Mesenchymal stem cell (in vitro differentiated cells and primary cell): ENCODE measurements around the gene SEC23B.

Experiments
- DNase-seq: peaks from one replicate; pipeline ENCODE4 v3.0.0-alpha.2; 2013
- H2AFZ ChIP-seq: one replicate; pipeline ENCODE4 v1.6.1; 2013; ENCODE audit warnings: low read depth, mild to moderate bottlenecking, control low read depth, inconsistent platforms, low read length, moderate library complexity
- H2AK5ac ChIP-seq: 2 replicates; pipeline ENCODE4 v1.6.1; 2013; ENCODE audit warnings: low read length, moderate library complexity, mild to moderate bottlenecking, inconsistent platforms; ENCODE audit not compliant: severe bottlenecking
- H2BK120ac ChIP-seq: one replicate; pipeline ENCODE4 v1.6.1; 2013; ENCODE audit warnings: low read depth, mild to moderate bottlenecking, inconsistent platforms, low read length, moderate library complexity
- H2BK12ac ChIP-seq, 2 experiments: one replicate each; pipeline ENCODE4 v1.6.1; 2013; ENCODE audit warnings: inconsistent platforms in 2 of 2, low read length in 2 of 2, mild to moderate bottlenecking in 2 of 2, moderate library complexity in 2 of 2, control low read depth in 1 of 2
- H2BK15ac ChIP-seq: one replicate; pipeline ENCODE4 v1.6.1; 2013; ENCODE audit warnings: mild to moderate bottlenecking, low read depth, inconsistent platforms; ENCODE audit not compliant: poor library complexity, severe bottlenecking
- H2BK5ac ChIP-seq: 2 replicates; pipeline ENCODE4 v1.6.1; 2013; ENCODE audit warnings: low read depth, mild to moderate bottlenecking, low read length, control low read depth, inconsistent platforms; ENCODE audit not compliant: poor library complexity, severe bottlenecking
- H3K14ac ChIP-seq, 2 experiments: one replicate each; pipeline ENCODE4 v1.6.1; 2013; ENCODE audit warnings: inconsistent platforms in 2 of 2, low read length in 2 of 2, control low read depth in 1 of 2, mild to moderate bottlenecking in 1 of 2, moderate library complexity in 1 of 2
- H3K18ac ChIP-seq, 2 experiments: one replicate each; pipeline ENCODE4 v1.6.1; 2013; ENCODE audit warnings: inconsistent platforms in 2 of 2, low read length in 2 of 2, control low read depth in 1 of 2, low read depth in 1 of 2, mild to moderate bottlenecking in 1 of 2
- H3K23ac ChIP-seq, 2 experiments: one replicate each; pipeline ENCODE4 v1.6.1; 2013; ENCODE audit warnings: inconsistent platforms in 2 of 2, low read length in 2 of 2, mild to moderate bottlenecking in 2 of 2, moderate library complexity in 2 of 2, control low read depth in 1 of 2
- H3K27ac ChIP-seq: 2 replicates; pipeline ENCODE4 v1.5.1; 2013; ENCODE audit warnings: mild to moderate bottlenecking, moderate library complexity, low read length, control low read depth, inconsistent platforms; ENCODE audit not compliant: poor library complexity, severe bottlenecking
- H3K27me3 ChIP-seq, 2 experiments: 2 replicates each; pipeline versions ENCODE4 v1.6.1 to v1.7.0; 2013; ENCODE audit warnings: low read length in 2 of 2, mild to moderate bottlenecking in 2 of 2, moderate library complexity in 2 of 2, control low read depth in 1 of 2, inconsistent platforms in 1 of 2; ENCODE audit not compliant: control insufficient read depth in 1 of 2, insufficient read depth in 1 of 2
- H3K36me3 ChIP-seq, 2 experiments: 2 replicates each; pipeline versions ENCODE4 v1.6.1 to v1.7.0; 2013; ENCODE audit warnings: low read length in 2 of 2, control low read depth in 1 of 2, inconsistent platforms in 1 of 2, low read depth in 1 of 2, mild to moderate bottlenecking in 1 of 2; ENCODE audit not compliant: insufficient read depth in 2 of 2, control insufficient read depth in 1 of 2
- H3K4ac ChIP-seq, 2 experiments: one replicate each; pipeline ENCODE4 v1.6.1; 2013; ENCODE audit warnings: inconsistent platforms in 2 of 2, low read length in 2 of 2, mild to moderate bottlenecking in 2 of 2, moderate library complexity in 2 of 2, control low read depth in 1 of 2, low read depth in 1 of 2
- H3K4me1 ChIP-seq: 2 replicates; pipeline ENCODE4 v1.6.1; 2013; ENCODE audit warnings: low read depth, low read length, control low read depth; ENCODE audit not compliant: control insufficient read depth, insufficient read depth
- H3K4me2 ChIP-seq: 2 replicates; pipeline ENCODE4 v1.6.1; 2013; ENCODE audit warnings: low read length, mild to moderate bottlenecking, inconsistent platforms; ENCODE audit not compliant: poor library complexity, severe bottlenecking
- H3K4me3 ChIP-seq, 2 experiments: 2 replicates each; pipeline versions ENCODE4 v1.5.1 to v1.7.0; 2013; ENCODE audit warnings: low read length in 2 of 2, mild to moderate bottlenecking in 2 of 2, control low read depth in 1 of 2, low read depth in 1 of 2; ENCODE audit not compliant: insufficient read depth in 1 of 2
- H3K79me1 ChIP-seq: replicated peaks from 2 replicates; pipeline ENCODE4 v1.6.1; 2013; ENCODE audit warnings: mild to moderate bottlenecking, control low read depth, low read length, inconsistent platforms; ENCODE audit not compliant: poor library complexity, severe bottlenecking
- H3K9ac ChIP-seq: 2 replicates; pipeline ENCODE4 v1.7.0; 2013; ENCODE audit warnings: mild to moderate bottlenecking, low read length, moderate library complexity
- H3K9me3 ChIP-seq: 2 replicates; pipeline ENCODE4 v1.7.0; 2013; ENCODE audit warnings: mild to moderate bottlenecking, low read length; ENCODE audit not compliant: control insufficient read depth
- H4K8ac ChIP-seq: one replicate; pipeline ENCODE4 v1.6.1; 2013; ENCODE audit warnings: inconsistent platforms, mild to moderate bottlenecking, low read length, moderate library complexity
- H4K91ac ChIP-seq: one replicate; pipeline ENCODE4 v1.6.1; 2013; ENCODE audit warnings: mild to moderate bottlenecking, low read length, inconsistent platforms
- WGBS: methylation state at CpG from one replicate; pipeline ENCODE4 v1.1.7; 2013; ENCODE audit warnings: mixed read lengths; 5-methylcytosine and 5-hydroxymethylcytosine counted together

SEC23B gene

GRCh38 chr20:18543932-18544331, 36.2 kb downstream of the SEC23B start:
- H2AFZ ChIP-seq: no peak overlapping the region
- no peak overlapping the region for H2BK15ac ChIP-seq
- H3K9ac ChIP-seq: no peak overlapping the region
- no peak overlapping the region for H3K23ac ChIP-seq
- no peak overlapping the region for H3K14ac ChIP-seq
- no peak overlapping the region for H3K4me2 ChIP-seq
- WGBS: 98% methylated on average over 7 of the region's 7 CpGs
- no peaks in the 10 kb centered on the region for H3K9me3 ChIP-seq
- no peak overlapping the region for H2BK12ac ChIP-seq
- no peak overlapping the region for H4K8ac ChIP-seq
- DNase-seq: no peak
- no peaks in the 10 kb centered on the region for H3K27me3 ChIP-seq
- peaks cover 17% of the 10 kb centered on the region for H3K4me1 ChIP-seq
- H3K79me1 ChIP-seq: peaks cover 13% of the 10 kb centered on the region
- peaks cover 23 to 80% of the 10 kb centered on the region in 2 experiments for H3K36me3 ChIP-seq
- no peak overlapping the region for H4K91ac ChIP-seq
- no peak overlapping the region for H2BK120ac ChIP-seq
- H2AK5ac ChIP-seq: peak overlapping the region; percentile 14
- H3K18ac ChIP-seq: no peak overlapping the region
- no peak overlapping the region for H3K4ac ChIP-seq
- H3K4me3 ChIP-seq: no peak overlapping the region
- no peak overlapping the region for H3K27ac ChIP-seq
- H2BK5ac ChIP-seq: no peak overlapping the region

GRCh38 chr20:18545566-18545965, 37.8 kb downstream of the SEC23B start:
- no peak overlapping the region for H3K4ac ChIP-seq
- H3K9ac ChIP-seq: no peak overlapping the region
- peaks cover 27 to 83% of the 10 kb centered on the region in 2 experiments for H3K36me3 ChIP-seq
- no peak overlapping the region for H2AK5ac ChIP-seq
- no peak overlapping the region for H3K4me3 ChIP-seq
- peaks cover 15% of the 10 kb centered on the region for H3K4me1 ChIP-seq
- WGBS: 90% methylated on average over 1 of the region's 1 CpG
- no peak overlapping the region for H3K18ac ChIP-seq
- no peak overlapping the region for H3K27ac ChIP-seq
- H3K9me3 ChIP-seq: no peaks in the 10 kb centered on the region
- H2BK5ac ChIP-seq: no peak overlapping the region
- H3K4me2 ChIP-seq: no peak overlapping the region
- no peak overlapping the region for H2BK15ac ChIP-seq
- no peak overlapping the region for H2AFZ ChIP-seq
- no peak overlapping the region for H2BK120ac ChIP-seq
- no peak overlapping the region for H3K14ac ChIP-seq
- no peak overlapping the region for H4K8ac ChIP-seq
- no peak overlapping the region for H2BK12ac ChIP-seq
- no peak for DNase-seq
- no peaks in the 10 kb centered on the region for H3K27me3 ChIP-seq
- H4K91ac ChIP-seq: no peak overlapping the region
- peaks cover 13% of the 10 kb centered on the region for H3K79me1 ChIP-seq
- H3K23ac ChIP-seq: no peak overlapping the region

DNA sequence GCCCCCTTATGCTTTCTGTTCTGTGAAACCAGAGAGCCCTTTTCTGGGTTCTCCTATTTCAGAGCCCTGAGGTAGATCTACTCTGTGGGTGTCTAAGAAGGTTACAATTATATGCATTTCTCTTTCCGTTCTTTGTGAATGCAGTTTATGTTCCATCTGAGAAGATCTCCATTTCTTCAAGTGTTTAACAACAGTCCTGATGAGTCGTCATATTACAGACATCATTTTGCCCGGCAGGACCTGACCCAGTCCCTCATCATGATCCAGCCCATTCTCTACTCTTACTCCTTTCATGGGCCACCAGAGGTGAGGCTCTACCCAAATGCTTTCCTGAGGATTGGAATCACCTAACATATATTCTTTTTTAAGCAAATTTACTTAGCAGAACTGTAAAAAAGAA, 40.7 kb downstream of the SEC23B start:
- Histone ChIP-seq H3K9me3 (no peaks in the 10 kb centered on the region), H3K9ac (no peak overlapping the region), H3K79me1 (peaks cover 14% of the 10 kb centered on the region), H3K27ac (no peak overlapping the region), H3K18ac (no peak overlapping the region), H4K8ac (no peak overlapping the region), H3K36me3 (peaks cover 32 to 82% of the 10 kb centered on the region in 2 experiments), H2BK120ac (no peak overlapping the region), H4K91ac (no peak overlapping the region), H2AFZ (no peak overlapping the region), H2BK5ac (no peak overlapping the region), H3K4me1 (peaks cover 5% of the 10 kb centered on the region), H3K4me2 (no peak overlapping the region), H3K27me3 (no peaks in the 10 kb centered on the region), H3K23ac (no peak overlapping the region), H2AK5ac (no peak overlapping the region), H3K4me3 (no peak overlapping the region), H2BK15ac (no peak overlapping the region), H3K4ac (no peak overlapping the region), H3K14ac (no peak overlapping the region), H2BK12ac (no peak overlapping the region)
- DNase-seq: no peak
- 99% methylated on average over 3 of the region's 3 CpGs for WGBS

- no peak overlapping the region for H3K23ac ChIP-seq
- WGBS: 94% methylated on average over 6 of the region's 8 CpGs
These were observed 46.0 kb downstream of the SEC23B start for GRCh38 chr20:18553746-18554145.

More at GRCh38 chr20:18553746-18554145, 46.0 kb downstream of the SEC23B start:
- H2AK5ac ChIP-seq: no peak overlapping the region
- H3K27me3 ChIP-seq: no peaks in the 10 kb centered on the region
- no peak overlapping the region for H4K8ac ChIP-seq
- no peak overlapping the region for H3K9ac ChIP-seq
- no peak overlapping the region for H2BK12ac ChIP-seq
- H2BK5ac ChIP-seq: no peak overlapping the region
- H4K91ac ChIP-seq: no peak overlapping the region
- peaks cover 8% of the 10 kb centered on the region for H3K79me1 ChIP-seq
- H3K4ac ChIP-seq: no peak overlapping the region
- no peak overlapping the region for H2AFZ ChIP-seq
- H3K4me3 ChIP-seq: no peak overlapping the region
- H3K18ac ChIP-seq: no peak overlapping the region
- peaks cover 34 to 72% of the 10 kb centered on the region in 2 experiments for H3K36me3 ChIP-seq
- no peak overlapping the region for H3K4me2 ChIP-seq
- no peak overlapping the region for H2BK120ac ChIP-seq
- H3K9me3 ChIP-seq: no peaks in the 10 kb centered on the region
- H3K14ac ChIP-seq: no peak overlapping the region
- H3K27ac ChIP-seq: no peak overlapping the region
- no peak overlapping the region for H2BK15ac ChIP-seq
- no peak for DNase-seq
- H3K4me1 ChIP-seq: no peaks in the 10 kb centered on the region
